ENCODE results near the gene SNAP47.

SNAP47 gene

GRCh38 chr1:227741166-227741870, 6.1 kb downstream of the SNAP47 start:
- Histone ChIP-seq H3K27me3 (ENCODE audit: control insufficient read depth, insufficient read depth, low read length) (no peaks in the 10 kb centered on the region), H3K9me3 (ENCODE audit: control insufficient read depth, insufficient read depth, low read length) (no peaks in the 10 kb centered on the region), H3K27ac (ENCODE audit: low read length) (no peak overlapping the region), H3K4me1 (ENCODE audit: control insufficient read depth, insufficient read depth, low read length) (0 out of 2 replicates have a peak, but pooled peaks cover 2% of the 10 kb centered on the region), H3K4me3 (ENCODE audit: low read length) (no peak overlapping the region), H3K36me3 (ENCODE audit: control insufficient read depth, insufficient read depth, low read length) (no peaks in the 10 kb centered on the region)
- DNase-seq (ENCODE audit: low read depth, low spot score) = no peak
- no CpG with 5 or more reads among the region's 17 CpGs for WGBS (ENCODE audit: insufficient coverage, insufficient read length)

- H3K27me3 ChIP-seq (ENCODE audit: control insufficient read depth, insufficient read depth, low read length) = no peaks in the 10 kb centered on the region
- WGBS (ENCODE audit: insufficient coverage, insufficient read length) = no CpG with 5 or more reads among the region's 18 CpGs
- H3K4me1 ChIP-seq (ENCODE audit: control insufficient read depth, insufficient read depth, low read length) = 0 out of 2 replicates have a peak, but pooled peaks cover 2% of the 10 kb centered on the region
- no peaks in the 10 kb centered on the region for H3K9me3 ChIP-seq (ENCODE audit: control insufficient read depth, insufficient read depth, low read length)
- H3K27ac ChIP-seq (ENCODE audit: low read length) = no peak overlapping the region
- H3K36me3 ChIP-seq (ENCODE audit: control insufficient read depth, insufficient read depth, low read length) = peaks cover under 1% of the 10 kb centered on the region; the same call in 1 of the 2 replicates
- no peak for DNase-seq (ENCODE audit: low read depth, low spot score)
- H3K4me3 ChIP-seq (ENCODE audit: low read length) = no peak overlapping the region
Measured at GRCh38 chr1:227742738-227743715, 7.8 kb downstream of the SNAP47 start.

GRCh38 chr1:227744668-227745067, 9.4 kb downstream of the SNAP47 start:
- Histone ChIP-seq H3K27me3 (ENCODE audit: control insufficient read depth, insufficient read depth, low read length) (no peaks in the 10 kb centered on the region), H3K36me3 (ENCODE audit: control insufficient read depth, insufficient read depth, low read length) (peaks cover 6% of the 10 kb centered on the region; the same call in 1 of the 2 replicates), H3K4me1 (ENCODE audit: control insufficient read depth, insufficient read depth, low read length) (0 out of 2 replicates have a peak, but pooled peaks cover 2% of the 10 kb centered on the region), H3K4me3 (ENCODE audit: low read length) (no peak overlapping the region), H3K9me3 (ENCODE audit: control insufficient read depth, insufficient read depth, low read length) (no peaks in the 10 kb centered on the region), H3K27ac (ENCODE audit: low read length) (no peak overlapping the region)
- DNase-seq (ENCODE audit: low read depth, low spot score) = no peak
- no CpG with 5 or more reads among the region's 8 CpGs for WGBS (ENCODE audit: insufficient coverage, insufficient read length)

GRCh38 chr1:227745568-227746265, 10.5 kb downstream of the SNAP47 start:
- H3K4me3 ChIP-seq (ENCODE audit: low read length) = no peak overlapping the region
- no peak for DNase-seq (ENCODE audit: low read depth, low spot score)
- H3K27ac ChIP-seq (ENCODE audit: low read length) = no peak overlapping the region
- WGBS (ENCODE audit: insufficient coverage, insufficient read length) = no CpG with 5 or more reads among the region's 12 CpGs
- no peaks in the 10 kb centered on the region for H3K9me3 ChIP-seq (ENCODE audit: control insufficient read depth, insufficient read depth, low read length)
- no peaks in the 10 kb centered on the region for H3K4me1 ChIP-seq (ENCODE audit: control insufficient read depth, insufficient read depth, low read length)
- H3K27me3 ChIP-seq (ENCODE audit: control insufficient read depth, insufficient read depth, low read length) = no peaks in the 10 kb centered on the region
- H3K36me3 ChIP-seq (ENCODE audit: control insufficient read depth, insufficient read depth, low read length) = peaks cover 6% of the 10 kb centered on the region; the same call in 1 of the 2 replicates

GRCh38 chr1:227746676-227747075, 11.4 kb downstream of the SNAP47 start:
- Histone ChIP-seq H3K27me3 (ENCODE audit: control insufficient read depth, insufficient read depth, low read length) (no peaks in the 10 kb centered on the region), H3K36me3 (ENCODE audit: control insufficient read depth, insufficient read depth, low read length) (peaks cover 10% of the 10 kb centered on the region; the same call in 1 of the 2 replicates), H3K27ac (ENCODE audit: low read length) (no peak overlapping the region), H3K4me3 (ENCODE audit: low read length) (no peak overlapping the region), H3K9me3 (ENCODE audit: control insufficient read depth, insufficient read depth, low read length) (no peaks in the 10 kb centered on the region), H3K4me1 (ENCODE audit: control insufficient read depth, insufficient read depth, low read length) (no peaks in the 10 kb centered on the region)
- no CpG with 5 or more reads among the region's 6 CpGs for WGBS (ENCODE audit: insufficient coverage, insufficient read length)
- no peak for DNase-seq (ENCODE audit: low read depth, low spot score)

- H3K27ac ChIP-seq (ENCODE audit: low read length) = no peak overlapping the region
- no peaks in the 10 kb centered on the region for H3K4me1 ChIP-seq (ENCODE audit: control insufficient read depth, insufficient read depth, low read length)
- no peak overlapping the region for H3K4me3 ChIP-seq (ENCODE audit: low read length)
- no peak for DNase-seq (ENCODE audit: low read depth, low spot score)
- H3K27me3 ChIP-seq (ENCODE audit: control insufficient read depth, insufficient read depth, low read length) = no peaks in the 10 kb centered on the region
- peaks cover 10% of the 10 kb centered on the region; the same call in 1 of the 2 replicates for H3K36me3 ChIP-seq (ENCODE audit: control insufficient read depth, insufficient read depth, low read length)
- WGBS (ENCODE audit: insufficient coverage, insufficient read length) = no CpG with 5 or more reads among the region's 8 CpGs
- H3K9me3 ChIP-seq (ENCODE audit: control insufficient read depth, insufficient read depth, low read length) = no peaks in the 10 kb centered on the region
Measured at GRCh38 chr1:227747382-227747781, 12.1 kb downstream of the SNAP47 start.

GRCh38 chr1:227747948-227748495, 12.8 kb downstream of the SNAP47 start:
- Histone ChIP-seq H3K4me3 (ENCODE audit: low read length) (no peak overlapping the region), H3K9me3 (ENCODE audit: control insufficient read depth, insufficient read depth, low read length) (no peaks in the 10 kb centered on the region), H3K27me3 (ENCODE audit: control insufficient read depth, insufficient read depth, low read length) (no peaks in the 10 kb centered on the region), H3K27ac (ENCODE audit: low read length) (no peak overlapping the region), H3K4me1 (ENCODE audit: control insufficient read depth, insufficient read depth, low read length) (no peaks in the 10 kb centered on the region), H3K36me3 (ENCODE audit: control insufficient read depth, insufficient read depth, low read length) (peaks cover 10% of the 10 kb centered on the region; the same call in 1 of the 2 replicates)
- no peak for DNase-seq (ENCODE audit: low read depth, low spot score)
- WGBS (ENCODE audit: insufficient coverage, insufficient read length) = no CpG with 5 or more reads among the region's 18 CpGs

GRCh38 chr1:227748496-227749182, 13.4 kb downstream of the SNAP47 start:
- WGBS (ENCODE audit: insufficient coverage, insufficient read length) = no CpG with 5 or more reads among the region's 7 CpGs
- H3K27ac ChIP-seq (ENCODE audit: low read length) = no peak overlapping the region
- no peak overlapping the region for H3K4me3 ChIP-seq (ENCODE audit: low read length)
- no peaks in the 10 kb centered on the region for H3K27me3 ChIP-seq (ENCODE audit: control insufficient read depth, insufficient read depth, low read length)
- H3K36me3 ChIP-seq (ENCODE audit: control insufficient read depth, insufficient read depth, low read length) = peaks cover 10% of the 10 kb centered on the region; the same call in 1 of the 2 replicates
- no peaks in the 10 kb centered on the region for H3K4me1 ChIP-seq (ENCODE audit: control insufficient read depth, insufficient read depth, low read length)
- DNase-seq (ENCODE audit: low read depth, low spot score) = no peak
- no peaks in the 10 kb centered on the region for H3K9me3 ChIP-seq (ENCODE audit: control insufficient read depth, insufficient read depth, low read length)

- no peak for DNase-seq (ENCODE audit: low read depth, low spot score)
- Histone ChIP-seq H3K4me1 (ENCODE audit: control insufficient read depth, insufficient read depth, low read length) (no peaks in the 10 kb centered on the region), H3K9me3 (ENCODE audit: control insufficient read depth, insufficient read depth, low read length) (no peaks in the 10 kb centered on the region), H3K27ac (ENCODE audit: low read length) (no peak overlapping the region), H3K4me3 (ENCODE audit: low read length) (no peak overlapping the region), H3K36me3 (ENCODE audit: control insufficient read depth, insufficient read depth, low read length) (peaks cover 10% of the 10 kb centered on the region; the same call in 1 of the 2 replicates), H3K27me3 (ENCODE audit: control insufficient read depth, insufficient read depth, low read length) (no peaks in the 10 kb centered on the region)
- WGBS (ENCODE audit: insufficient coverage, insufficient read length) = no CpG with 5 or more reads among the region's 7 CpGs
Measured at GRCh38 chr1:227749225-227749624, 14.0 kb downstream of the SNAP47 start.
